MCF 10A (cell line): ENCODE data around the gene KRTCAP2. TPM values are rescaled to one million over a fixed set of nuclear protein-coding genes. Genes with fewer than 3 reads are reported as not detected.
"Not testable (repeated sequence)": the region's sequence is repeated elsewhere in the genome, so short reads cannot be mapped to it uniquely, and the experiment has no call there.

Experiments
- BruUV-seq: library from RNA; stranded (reverse); fragments of 400-500 nt; replicated peaks from 2 replicates; lab custom pipeline; 2021; lab: Mats Ljungman, UMichigan
- CTCF ChIA-PET: fragments of 300-600 bp; sonication (Branson Sonifier 250); formaldehyde crosslinking; extraction: SDS; loops from one replicate; lab custom pipeline; 2021; ENCODE audit warnings: antibody characterized with exemption, inconsistent platforms; lab: Yijun Ruan, JAX
- POLR2A ChIA-PET: fragments of 300-600, 350-650 bp; sonication (Branson Sonifier 250); formaldehyde crosslinking; extraction: SDS; loops from one replicate; lab custom pipeline; 2020; ENCODE audit warnings: antibody characterized with exemption, inconsistent platforms; lab: Yijun Ruan, JAX
- DNase-seq: peaks from one replicate; pipeline ENCODE4 v3.0.0-alpha.2; 2018; ENCODE audit not compliant: unreplicated experiment
- H3K27ac Mint-ChIP-seq: one replicate; pipeline ENCODE4 v1.8.0; 2022; ENCODE audit warnings: mild to moderate bottlenecking, low read depth, mixed read lengths; ENCODE audit not compliant: unreplicated experiment
- H3K27me3 Mint-ChIP-seq: one replicate; pipeline ENCODE4 v1.8.0; 2022; ENCODE audit warnings: mixed read lengths; ENCODE audit not compliant: insufficient read depth, unreplicated experiment
- H3K36me3 Mint-ChIP-seq: one replicate; pipeline ENCODE4 v1.8.0; 2022; ENCODE audit warnings: mild to moderate bottlenecking, moderate library complexity, mixed read lengths; ENCODE audit not compliant: insufficient read depth, unreplicated experiment
- H3K4me1 Mint-ChIP-seq: one replicate; pipeline ENCODE4 v1.8.0; 2022; ENCODE audit warnings: mixed read lengths; ENCODE audit not compliant: insufficient read depth, unreplicated experiment
- H3K4me3 Mint-ChIP-seq: one replicate; pipeline ENCODE4 v1.8.0; 2022; ENCODE audit warnings: mild to moderate bottlenecking, moderate library complexity, mixed read lengths; ENCODE audit not compliant: unreplicated experiment
- H3K9me3 Mint-ChIP-seq: one replicate; pipeline ENCODE4 v1.8.0; 2022; ENCODE audit warnings: mixed read lengths; ENCODE audit not compliant: unreplicated experiment
- CTCF ChIP-seq: fragments of 200-600 bp; IDR thresholded peaks from one replicate; pipeline ENCODE4 v1.8.0; 2022; ENCODE audit warnings: antibody characterized with exemption, mild to moderate bottlenecking; ENCODE audit not compliant: unreplicated experiment
- intact Hi-C: fragments of 100-400 bp; cut with micrococcal nuclease; formaldehyde crosslinking; loops from 2 replicates; pipeline ENCODE4 v1.14.1; 2022
- total RNA-seq: library from RNA; stranded (reverse); gene quantifications from 2 replicates; pipeline ENCODE4 v1.2.3, GENCODE V29; 2022

The KRTCAP2 gene
- total RNA-seq, 1 experiment from 2014 or later = 313 TPM

GRCh38 chr1:155192346-155193274 lies 19.5 kb upstream of the KRTCAP2 start:
- no peak for TF ChIP-seq CTCF
- peak overlapping the region; percentile 94 for H3K4me3 Mint-ChIP-seq
- DNase-seq = peak; percentile 94
- TSS peak; percentile 46 for BruUV-seq
- H3K36me3 Mint-ChIP-seq = peaks cover 41% of the 10 kb centered on the region
- peak overlapping the region; percentile 100 for H3K27ac Mint-ChIP-seq
- H3K27me3 Mint-ChIP-seq = no peaks in the 10 kb centered on the region
- ChIA-PET POLR2A (interaction anchor here (0.6 to 6.7 kb wide), 26 partner anchors 13 to 799 kb away, joined by 3 to 215 read pairs (median 6); partner anchors contain the start of genes ADAM15, CLK2, EFNA1 and ENTREP3), CTCF (interaction anchor here (0.6 to 7.6 kb wide), 18 partner anchors 8 to 458 kb away, joined by 3 to 111 read pairs (median 7); partner anchors contain the start of genes KRTCAP2, MSTO1, MTX1 and THBS3)
- no peaks in the 10 kb centered on the region for H3K9me3 Mint-ChIP-seq
- H3K4me1 Mint-ChIP-seq = peaks cover 39% of the 10 kb centered on the region
- intact Hi-C loops = loop anchor here (2.0 to 5.0 kb wide), 2 partner anchors 16 to 35 kb away; no protein-coding TSS in a partner anchor

- intact Hi-C loops = loop anchor here (2.0 to 5.0 kb wide), 2 partner anchors 15 to 35 kb away; no protein-coding TSS in a partner anchor
- no TSS peak for BruUV-seq
- Mint-ChIP-seq H3K36me3 (peaks cover 43% of the 10 kb centered on the region), H3K4me1 (peaks cover 44% of the 10 kb centered on the region), H3K27ac (peak overlapping the region; percentile 100), H3K27me3 (no peaks in the 10 kb centered on the region), H3K9me3 (no peaks in the 10 kb centered on the region), H3K4me3 (peak overlapping the region; percentile 94)
- ChIA-PET POLR2A (interaction anchor here (0.8 to 6.7 kb wide), 6 partner anchors 12 to 219 kb away, joined by 3 to 215 read pairs (median 33); partner anchors contain the start of genes EFNA1, KRTCAP2, MTX1 and THBS3), CTCF (interaction anchor here (0.6 to 7.6 kb wide), 8 partner anchors 14 to 459 kb away, joined by 3 to 111 read pairs (median 13); partner anchors contain the start of genes KRTCAP2, MTX1, THBS3 and TRIM46)
- TF ChIP-seq CTCF = no peak
- DNase-seq = no peak
Measured at GRCh38 chr1:155191904-155192303, 18.8 kb upstream of the KRTCAP2 start.

GRCh38 chr1:155189926-155190325 lies 16.8 kb upstream of the KRTCAP2 start:
- peaks cover 43% of the 10 kb centered on the region for H3K36me3 Mint-ChIP-seq
- POLR2A ChIA-PET, DNase-seq, H3K4me3 Mint-ChIP-seq, CTCF ChIA-PET, H3K9me3 Mint-ChIP-seq, BruUV-seq, H3K27me3 Mint-ChIP-seq, H3K27ac Mint-ChIP-seq: not testable (repeated sequence)
- H3K4me1 Mint-ChIP-seq = peaks cover 46% of the 10 kb centered on the region
- intact Hi-C loops = loop anchor here (5.0 kb wide), 1 partner anchor 37 kb away; no protein-coding TSS in a partner anchor

- ChIA-PET CTCF (interaction anchor here (0.6 to 1.5 kb wide), 4 partner anchors 11 to 256 kb away, joined by 3 to 5 read pairs (median 4); no protein-coding TSS in a partner anchor), POLR2A (no interaction called here)
- Mint-ChIP-seq H3K9me3 (no peaks in the 10 kb centered on the region), H3K4me3 (peak overlapping the region; percentile 59), H3K4me1 (peaks cover 35% of the 10 kb centered on the region), H3K36me3 (peaks cover 36% of the 10 kb centered on the region), H3K27ac (peak overlapping the region; percentile 81), H3K27me3 (no peaks in the 10 kb centered on the region)
- DNase-seq = no peak
- no peak for TF ChIP-seq CTCF
- intact Hi-C loops = no loop called here
- BruUV-seq = no TSS peak
Measured at GRCh38 chr1:155188268-155188667, 15.2 kb upstream of the KRTCAP2 start.
